Kidney glomerular epithelial cell (primary cell): ENCODE measurements around the gene MED29.

Source experiments
- DNase-seq: peaks from one replicate; lab custom pipeline; 2025; lab: John Stamatoyannopoulos, UW

The MED29 gene

DNA sequence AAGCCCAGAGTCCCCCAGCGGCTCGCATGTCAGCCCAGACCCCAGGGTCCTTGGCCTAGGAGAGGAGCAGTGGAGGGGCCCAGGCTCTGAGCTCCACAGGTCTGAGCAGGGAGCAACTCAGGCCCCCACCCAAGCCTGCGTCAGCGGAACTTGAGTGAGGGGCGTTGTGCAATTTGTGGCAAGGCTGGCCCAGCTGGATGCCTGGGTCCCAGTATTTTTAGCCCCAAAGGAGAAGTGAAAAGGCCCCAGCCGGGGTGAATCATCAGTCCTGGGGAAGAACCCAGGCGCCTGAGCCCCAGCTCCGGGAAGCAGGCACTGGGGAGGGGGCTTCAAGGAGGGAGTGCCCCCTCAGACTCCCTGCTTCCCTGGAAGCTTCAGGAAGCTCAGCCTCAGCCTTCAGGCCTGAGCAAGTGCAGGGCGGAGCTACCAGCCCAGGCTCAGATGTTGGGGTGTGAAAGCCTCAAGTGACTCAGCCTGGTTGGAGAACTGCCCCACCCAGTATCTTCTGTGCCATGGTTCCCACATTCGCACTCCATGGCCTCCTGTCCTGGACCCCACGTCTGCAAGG, 7.2 kb downstream of the MED29 start:
- DNase-seq: no peak

DNA sequence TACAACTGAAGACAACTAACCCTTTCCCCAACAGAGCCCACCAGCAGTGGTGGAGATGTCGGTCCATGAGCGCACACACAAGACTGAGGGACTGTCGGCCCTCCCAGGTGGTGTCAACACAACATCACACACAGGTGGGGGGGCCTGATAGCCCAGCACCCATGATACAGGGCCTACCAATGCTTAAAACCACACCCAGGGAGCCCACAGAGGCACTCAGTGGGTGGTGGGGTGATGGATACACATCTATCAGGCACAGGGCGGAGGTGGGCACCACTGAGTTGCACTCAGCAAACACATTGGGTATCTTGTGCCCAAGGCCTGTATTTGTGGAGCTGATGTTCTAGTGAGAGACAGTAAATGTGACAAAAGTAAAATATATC, 8.5 kb downstream of the MED29 start:
- DNase-seq: no peak

- no peak for DNase-seq
Measured at GRCh38 chr19:39400061-39400460, 8.9 kb downstream of the MED29 start.

DNA sequence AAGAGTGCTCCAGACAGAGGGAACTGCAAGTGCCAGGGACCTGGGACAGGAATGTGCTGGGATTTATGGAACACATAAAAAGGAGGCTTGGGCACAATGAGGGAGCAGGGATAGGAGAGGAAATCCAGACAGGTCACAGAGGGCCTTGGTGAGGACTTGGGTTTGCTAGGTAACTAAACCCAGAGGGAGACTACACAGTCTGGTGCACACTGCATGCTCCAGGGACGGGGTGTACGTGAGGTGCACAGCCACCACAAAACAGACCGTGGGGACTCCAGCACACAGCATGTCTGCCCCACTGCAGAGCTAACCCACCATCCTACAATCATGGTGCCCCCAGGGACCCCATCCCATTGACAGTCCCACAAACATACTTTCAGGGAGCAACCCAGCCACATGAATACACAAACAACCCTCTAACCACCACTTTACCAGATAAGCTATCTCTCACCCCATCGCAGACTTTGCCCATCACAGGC, 9.9 kb downstream of the MED29 start:
- no peak for DNase-seq

DNA sequence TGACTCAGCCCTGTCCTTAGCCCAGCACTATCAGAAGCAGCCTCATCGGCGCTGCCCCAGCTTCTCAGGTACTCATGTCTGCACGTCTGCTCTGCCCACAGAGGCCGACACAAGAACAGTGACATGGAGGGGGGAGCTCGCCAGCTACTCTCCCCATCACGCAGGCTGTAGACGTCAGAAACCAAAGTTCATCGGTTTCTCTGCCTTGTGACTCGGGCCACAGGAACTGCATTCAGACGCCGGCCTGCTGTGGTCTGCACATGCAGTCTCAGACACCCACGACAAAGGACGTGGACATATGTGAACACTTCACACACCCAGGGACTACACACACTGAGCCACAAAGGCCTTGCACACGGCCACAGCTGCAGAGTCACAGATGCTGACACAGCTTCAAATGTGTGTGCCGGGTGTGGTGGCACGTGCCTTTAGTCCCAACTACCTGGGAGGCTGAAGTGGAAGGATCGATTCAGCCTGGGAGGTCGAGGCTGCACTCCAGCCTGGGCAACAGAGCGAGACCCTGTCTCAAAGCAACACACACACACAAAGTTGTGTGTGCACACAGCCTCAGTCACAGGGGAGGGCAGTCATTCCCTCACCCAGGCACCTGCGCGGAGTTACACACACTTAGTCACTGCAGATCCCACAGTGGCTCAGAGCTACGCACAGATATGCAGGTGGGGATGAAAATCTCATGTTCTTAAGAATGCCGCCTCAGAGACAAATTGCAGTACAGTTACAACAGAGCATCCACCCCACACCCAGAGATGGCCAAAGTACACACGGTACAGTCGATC, 10.6 kb downstream of the MED29 start:
- peak; percentile 48 for DNase-seq

GRCh38 chr19:39402346-39403300, 11.4 kb downstream of the MED29 start:
- DNase-seq: peak; percentile 53

DNA sequence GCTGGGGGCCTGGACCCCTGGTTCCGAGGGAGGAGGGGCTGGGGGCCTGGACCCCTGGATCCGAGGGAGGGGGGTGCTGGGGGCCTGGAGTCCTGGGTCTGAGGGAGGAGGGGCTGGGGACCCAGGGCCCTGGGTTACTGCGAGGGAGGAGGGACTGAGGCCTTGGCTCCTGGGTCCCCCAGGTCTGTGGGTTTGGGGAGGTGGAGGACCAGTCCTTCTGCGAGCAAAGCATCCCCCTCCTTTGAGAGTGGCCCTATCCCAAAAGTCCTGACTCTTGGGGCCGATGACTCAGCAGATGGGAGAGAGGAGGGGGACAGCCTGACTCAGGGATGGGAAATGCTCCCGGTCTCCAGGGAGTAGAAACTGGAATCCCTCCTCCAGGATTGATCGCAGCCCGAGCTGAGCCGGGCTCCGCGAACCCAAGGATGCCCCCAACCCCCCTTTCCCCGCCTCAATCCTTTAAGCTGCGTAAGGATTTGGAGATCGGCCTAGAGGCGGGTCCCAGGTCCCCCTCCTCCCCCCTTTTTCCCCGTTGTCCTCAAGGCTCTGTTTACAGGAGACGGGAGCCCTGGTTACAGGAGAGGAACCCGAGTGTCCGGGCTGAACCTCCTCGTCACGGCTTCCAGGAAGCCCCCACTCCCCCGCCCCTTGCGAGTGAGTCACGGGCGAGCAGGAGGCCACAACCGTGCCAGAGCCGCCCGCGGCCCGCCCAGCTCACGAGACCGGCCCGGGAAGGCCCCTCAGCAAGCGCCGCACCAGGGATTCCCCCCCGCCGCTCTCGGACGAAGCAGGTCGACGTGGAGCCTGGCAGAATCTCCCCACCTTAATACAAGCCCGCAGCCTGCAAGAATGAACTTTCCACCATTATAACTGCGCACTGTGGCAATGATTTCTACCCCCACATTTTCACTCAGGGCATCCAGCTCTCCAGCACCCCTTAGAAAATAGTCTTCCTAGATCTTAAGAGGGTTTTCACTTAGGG, 12.4 kb downstream of the MED29 start:
- peak; percentile 74 for DNase-seq

- no peak for DNase-seq
Measured at GRCh38 chr19:39405261-39405957, 14.2 kb downstream of the MED29 start.

- DNase-seq: no peak
Measured at GRCh38 chr19:39405958-39406655, 14.9 kb downstream of the MED29 start.

- DNase-seq: peak; percentile 68
Measured at GRCh38 chr19:39406656-39407409, 15.7 kb downstream of the MED29 start, which contains the start of gene ZFP36. Gene ZFP36 (plus strand): TSS chr19:39406847. CDS start chr19:39406905, 58 bp downstream.

GRCh38 chr19:39407410-39407659, 16.2 kb downstream of the MED29 start:
- DNase-seq: no peak

DNA sequence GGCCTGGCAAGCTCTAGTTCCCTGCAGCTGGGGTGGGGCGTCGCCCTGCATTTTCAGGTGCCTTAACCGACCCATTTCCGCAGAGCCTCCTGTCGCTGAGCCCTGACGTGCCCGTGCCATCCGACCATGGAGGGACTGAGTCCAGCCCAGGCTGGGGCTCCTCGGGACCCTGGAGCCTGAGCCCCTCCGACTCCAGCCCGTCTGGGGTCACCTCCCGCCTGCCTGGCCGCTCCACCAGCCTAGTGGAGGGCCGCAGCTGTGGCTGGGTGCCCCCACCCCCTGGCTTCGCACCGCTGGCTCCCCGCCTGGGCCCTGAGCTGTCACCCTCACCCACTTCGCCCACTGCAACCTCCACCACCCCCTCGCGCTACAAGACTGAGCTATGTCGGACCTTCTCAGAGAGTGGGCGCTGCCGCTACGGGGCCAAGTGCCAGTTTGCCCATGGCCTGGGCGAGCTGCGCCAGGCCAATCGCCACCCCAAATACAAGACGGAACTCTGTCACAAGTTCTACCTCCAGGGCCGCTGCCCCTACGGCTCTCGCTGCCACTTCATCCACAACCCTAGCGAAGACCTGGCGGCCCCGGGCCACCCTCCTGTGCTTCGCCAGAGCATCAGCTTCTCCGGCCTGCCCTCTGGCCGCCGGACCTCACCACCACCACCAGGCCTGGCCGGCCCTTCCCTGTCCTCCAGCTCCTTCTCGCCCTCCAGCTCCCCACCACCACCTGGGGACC, 16.6 kb downstream of the MED29 start:
- DNase-seq: no peak

- no peak for DNase-seq
Measured at GRCh38 chr19:39408392-39409207, 17.4 kb downstream of the MED29 start.

DNA sequence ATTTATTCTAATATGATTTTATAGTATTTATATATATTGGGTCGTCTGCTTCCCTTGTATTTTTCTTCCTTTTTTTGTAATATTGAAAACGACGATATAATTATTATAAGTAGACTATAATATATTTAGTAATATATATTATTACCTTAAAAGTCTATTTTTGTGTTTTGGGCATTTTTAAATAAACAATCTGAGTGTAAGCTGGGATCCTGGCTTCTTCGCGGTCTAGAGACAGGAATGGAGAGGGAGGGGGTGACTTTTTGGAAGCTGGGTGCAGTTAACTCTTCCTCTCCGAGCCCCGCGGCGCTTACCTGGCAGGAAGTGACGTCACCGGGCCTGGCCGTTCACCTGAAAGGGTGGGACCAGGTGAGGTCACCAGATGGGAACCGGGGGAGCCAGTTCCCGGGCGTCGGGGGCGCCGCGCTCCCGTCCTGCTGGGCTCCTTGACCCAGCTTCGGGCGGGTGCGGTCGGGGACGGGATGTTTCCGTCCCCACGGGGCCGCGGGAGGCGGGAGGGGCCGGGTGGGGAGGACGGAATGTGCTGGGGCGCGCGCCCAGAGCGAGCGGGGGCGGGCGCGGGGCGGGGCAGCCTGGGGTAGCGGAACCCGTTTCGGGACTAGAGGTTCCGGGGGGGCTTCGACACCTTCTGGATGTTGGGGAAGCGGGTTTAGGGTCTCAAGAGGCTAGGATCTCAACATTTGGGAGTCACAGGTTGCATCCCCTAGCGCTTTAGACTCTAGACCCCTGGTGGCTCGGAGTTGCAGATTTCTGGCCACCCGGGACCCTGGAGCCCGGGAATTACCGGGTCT, 18.2 kb downstream of the MED29 start:
- peak; percentile 42 for DNase-seq

- DNase-seq: no peak
Measured at GRCh38 chr19:39410017-39410830, 19.0 kb downstream of the MED29 start.

DNA sequence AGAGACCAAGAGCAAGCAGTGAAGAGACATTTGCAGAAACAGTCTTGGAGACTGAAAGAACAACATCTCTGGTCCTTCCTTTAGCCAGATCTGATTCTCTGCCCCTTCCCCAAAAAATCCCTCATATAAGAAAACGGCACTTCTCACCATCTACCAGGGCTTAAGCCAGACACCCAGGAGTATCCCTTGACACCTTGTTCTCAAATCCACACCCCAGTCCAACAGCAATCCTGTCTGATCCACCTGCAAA, 19.6 kb downstream of the MED29 start:
- no peak for DNase-seq
